ENCODE results near the gene FGGY.
"Not testable (repeated sequence)": the region's sequence is repeated elsewhere in the genome, so short reads cannot be mapped to it uniquely, and the experiment has no call there.

FGGY gene

GRCh38 chr1:59296358-59297256 lies at the start of gene FGGY:
FGGY (plus strand) TSS chr1:59297094; CDS start chr1:59321550, 24,456 bp downstream.
- Histone ChIP-seq H3K9ac (ENCODE audit: low read depth, low read length) (peak within 1 kb of the TSS; percentile 66), H3K27me3 (ENCODE audit: control insufficient read depth, insufficient read depth, low read length) (peaks cover 9% of the 10 kb centered on the region), H3K4me1 (ENCODE audit: control insufficient read depth, insufficient read depth, low read length) (peaks cover 16% of the 10 kb centered on the region), H3K4me3 (ENCODE audit: low read depth, low read length) (peak within 1 kb of the TSS; percentile 82), H3K27ac (ENCODE audit: low read depth, low read length) (peak within 1 kb of the TSS; percentile 93), H3K9me3 (ENCODE audit: control insufficient read depth, insufficient read depth, low read length) (0 out of 2 replicates have a peak, but pooled peaks cover 3% of the 10 kb centered on the region), H3K36me3 (ENCODE audit: control insufficient read depth, insufficient read depth, low read length) (no peaks in the 10 kb centered on the region)

- H3K9me3 ChIP-seq (ENCODE audit: control insufficient read depth, insufficient read depth, low read length), result peaks cover 24% of the 10 kb centered on the region
- H3K4me1 ChIP-seq (ENCODE audit: control insufficient read depth, insufficient read depth, low read length), result no peaks in the 10 kb centered on the region
- H3K36me3 ChIP-seq (ENCODE audit: control insufficient read depth, insufficient read depth, low read length), result no peaks in the 10 kb centered on the region
- H3K27me3 ChIP-seq (ENCODE audit: control insufficient read depth, insufficient read depth, low read length), result no peaks in the 10 kb centered on the region
- no peak overlapping the region for H3K4me3 ChIP-seq (ENCODE audit: low read depth, low read length)
- no peak overlapping the region for H3K27ac ChIP-seq (ENCODE audit: low read depth, low read length)
- H3K9ac ChIP-seq (ENCODE audit: low read depth, low read length), result no peak overlapping the region
Observed at GRCh38 chr1:59248758-59249157, 48.1 kb upstream of the FGGY start.

DNA sequence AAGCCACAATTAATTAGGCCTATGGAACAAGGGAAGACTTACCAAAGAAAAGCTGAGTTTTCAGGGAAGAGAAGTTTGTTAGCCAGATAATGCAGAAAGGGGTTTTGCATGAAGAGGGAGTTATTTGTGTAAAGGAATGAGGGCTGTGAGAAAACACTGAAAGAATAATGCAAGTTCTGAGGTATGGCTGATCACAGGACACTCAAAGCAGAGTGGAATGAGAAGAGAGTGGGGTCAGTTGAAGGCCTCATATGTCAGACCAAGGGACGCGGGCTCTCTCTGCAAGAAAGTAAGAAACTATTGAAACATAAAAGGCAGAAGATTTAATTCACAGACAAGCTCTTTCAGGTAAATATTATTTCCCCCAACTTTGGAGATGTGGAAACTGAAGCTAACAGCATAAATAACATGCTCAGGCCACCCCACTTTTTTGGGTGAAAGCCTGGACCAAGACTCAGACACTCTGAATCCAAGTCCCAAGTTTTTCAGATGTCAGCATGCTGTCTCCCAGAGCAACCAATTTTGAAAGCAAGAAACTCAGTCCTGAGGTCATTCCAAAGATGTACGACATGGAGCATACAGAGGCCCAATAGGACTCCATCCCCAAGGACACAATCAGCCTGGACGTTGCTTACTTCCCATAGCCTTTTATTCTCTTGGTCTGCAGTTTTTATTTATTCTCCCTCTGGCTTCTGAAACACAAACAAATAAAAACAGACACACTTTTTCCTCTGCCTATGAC lies 47.3 kb upstream of the FGGY start:
- Histone ChIP-seq H3K9ac (ENCODE audit: low read depth, low read length) (no peak overlapping the region), H3K27ac (ENCODE audit: low read depth, low read length) (no peak overlapping the region), H3K4me1 (ENCODE audit: control insufficient read depth, insufficient read depth, low read length) (no peaks in the 10 kb centered on the region), H3K4me3 (ENCODE audit: low read depth, low read length) (no peak overlapping the region), H3K36me3 (ENCODE audit: control insufficient read depth, insufficient read depth, low read length) (no peaks in the 10 kb centered on the region), H3K9me3 (ENCODE audit: control insufficient read depth, insufficient read depth, low read length) (peaks cover 24% of the 10 kb centered on the region), H3K27me3 (ENCODE audit: control insufficient read depth, insufficient read depth, low read length) (no peaks in the 10 kb centered on the region)

GRCh38 chr1:59251061-59251460 lies 45.8 kb upstream of the FGGY start:
- H3K27ac ChIP-seq (ENCODE audit: low read depth, low read length); H3K36me3 ChIP-seq (ENCODE audit: control insufficient read depth, insufficient read depth, low read length); H3K4me3 ChIP-seq (ENCODE audit: low read depth, low read length); H3K27me3 ChIP-seq (ENCODE audit: control insufficient read depth, insufficient read depth, low read length); H3K9ac ChIP-seq (ENCODE audit: low read depth, low read length); H3K4me1 ChIP-seq (ENCODE audit: control insufficient read depth, insufficient read depth, low read length): not testable (repeated sequence)
- H3K9me3 ChIP-seq (ENCODE audit: control insufficient read depth, insufficient read depth, low read length), result peaks cover 24% of the 10 kb centered on the region

DNA sequence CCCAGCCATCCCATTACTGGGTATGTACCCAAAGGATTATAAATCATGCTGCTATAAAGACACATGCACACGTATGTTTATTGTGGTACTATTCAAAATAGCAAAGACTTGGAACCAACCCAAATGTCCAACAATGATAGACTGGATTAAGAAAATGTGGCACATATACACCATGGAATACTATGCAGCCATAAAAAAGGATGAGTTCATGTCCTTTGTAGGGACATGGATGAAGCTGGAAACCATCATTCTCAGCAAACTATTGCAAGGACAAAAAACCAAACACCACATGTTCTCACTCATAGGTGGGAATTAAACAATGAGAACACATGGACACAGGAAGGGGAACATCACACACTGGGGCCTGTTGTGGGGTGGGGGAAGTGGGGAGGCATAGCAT lies 40.5 kb upstream of the FGGY start:
- H3K27me3 ChIP-seq (ENCODE audit: control insufficient read depth, insufficient read depth, low read length); H3K9me3 ChIP-seq (ENCODE audit: control insufficient read depth, insufficient read depth, low read length): not testable (repeated sequence)
- H3K4me1 ChIP-seq (ENCODE audit: control insufficient read depth, insufficient read depth, low read length), result peaks cover 13% of the 10 kb centered on the region; the same call in 1 of the 2 replicates

GRCh38 chr1:59258412-59259032 lies 38.4 kb upstream of the FGGY start:
- Histone ChIP-seq H3K27ac (ENCODE audit: low read depth, low read length) (no peak overlapping the region), H3K4me3 (ENCODE audit: low read depth, low read length) (no peak overlapping the region), H3K4me1 (ENCODE audit: control insufficient read depth, insufficient read depth, low read length) (peaks cover 13% of the 10 kb centered on the region; the same call in 1 of the 2 replicates), H3K36me3 (ENCODE audit: control insufficient read depth, insufficient read depth, low read length) (no peaks in the 10 kb centered on the region), H3K9ac (ENCODE audit: low read depth, low read length) (no peak overlapping the region), H3K9me3 (ENCODE audit: control insufficient read depth, insufficient read depth, low read length) (no peaks in the 10 kb centered on the region), H3K27me3 (ENCODE audit: control insufficient read depth, insufficient read depth, low read length) (no peaks in the 10 kb centered on the region)

More for the DNA sequence above, 40.5 kb upstream of the FGGY start:
- not testable (repeated sequence) for H3K4me3 ChIP-seq (ENCODE audit: low read depth, low read length); H3K9ac ChIP-seq (ENCODE audit: low read depth, low read length); H3K36me3 ChIP-seq (ENCODE audit: control insufficient read depth, insufficient read depth, low read length); H3K27ac ChIP-seq (ENCODE audit: low read depth, low read length)

DNA sequence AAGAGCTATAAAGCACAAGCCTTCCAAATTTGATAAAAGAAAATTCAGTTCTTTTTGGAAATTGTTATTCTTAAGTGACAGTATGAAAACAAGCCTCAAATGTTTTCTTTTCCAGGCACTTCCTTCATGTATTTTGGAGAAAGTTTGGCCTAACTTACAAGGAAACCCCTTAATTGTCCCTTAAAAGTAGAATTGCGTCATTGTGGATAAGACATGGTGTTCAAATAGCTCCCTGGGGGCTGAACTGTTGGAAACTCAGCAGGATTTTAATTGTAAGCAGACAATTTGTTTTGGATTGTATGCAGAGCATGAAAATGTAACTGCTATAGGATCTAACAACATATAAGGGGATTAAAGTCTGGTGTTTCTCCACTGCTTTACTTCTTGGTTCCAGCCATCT lies 35.4 kb upstream of the FGGY start:
- Histone ChIP-seq H3K27ac (ENCODE audit: low read depth, low read length) (no peak overlapping the region), H3K4me3 (ENCODE audit: low read depth, low read length) (no peak overlapping the region), H3K4me1 (ENCODE audit: control insufficient read depth, insufficient read depth, low read length) (peaks cover 13% of the 10 kb centered on the region; the same call in 1 of the 2 replicates), H3K9ac (ENCODE audit: low read depth, low read length) (no peak overlapping the region), H3K36me3 (ENCODE audit: control insufficient read depth, insufficient read depth, low read length) (no peaks in the 10 kb centered on the region), H3K27me3 (ENCODE audit: control insufficient read depth, insufficient read depth, low read length) (no peaks in the 10 kb centered on the region), H3K9me3 (ENCODE audit: control insufficient read depth, insufficient read depth, low read length) (no peaks in the 10 kb centered on the region)

GRCh38 chr1:59262631-59263030 lies 34.3 kb upstream of the FGGY start:
- H3K9me3 ChIP-seq (ENCODE audit: control insufficient read depth, insufficient read depth, low read length), result no peaks in the 10 kb centered on the region
- H3K27me3 ChIP-seq (ENCODE audit: control insufficient read depth, insufficient read depth, low read length), result no peaks in the 10 kb centered on the region
- H3K4me3 ChIP-seq (ENCODE audit: low read depth, low read length), result no peak overlapping the region
- peaks cover 13% of the 10 kb centered on the region; the same call in 1 of the 2 replicates for H3K4me1 ChIP-seq (ENCODE audit: control insufficient read depth, insufficient read depth, low read length)
- H3K36me3 ChIP-seq (ENCODE audit: control insufficient read depth, insufficient read depth, low read length), result no peaks in the 10 kb centered on the region
- no peak overlapping the region for H3K27ac ChIP-seq (ENCODE audit: low read depth, low read length)
- no peak overlapping the region for H3K9ac ChIP-seq (ENCODE audit: low read depth, low read length)

GRCh38 chr1:59263111-59263510 lies 33.8 kb upstream of the FGGY start:
- Histone ChIP-seq H3K27ac (ENCODE audit: low read depth, low read length) (no peak overlapping the region), H3K4me3 (ENCODE audit: low read depth, low read length) (no peak overlapping the region), H3K9ac (ENCODE audit: low read depth, low read length) (no peak overlapping the region), H3K4me1 (ENCODE audit: control insufficient read depth, insufficient read depth, low read length) (peaks cover 13% of the 10 kb centered on the region; the same call in 1 of the 2 replicates), H3K36me3 (ENCODE audit: control insufficient read depth, insufficient read depth, low read length) (no peaks in the 10 kb centered on the region), H3K9me3 (ENCODE audit: control insufficient read depth, insufficient read depth, low read length) (no peaks in the 10 kb centered on the region), H3K27me3 (ENCODE audit: control insufficient read depth, insufficient read depth, low read length) (no peaks in the 10 kb centered on the region)

DNA sequence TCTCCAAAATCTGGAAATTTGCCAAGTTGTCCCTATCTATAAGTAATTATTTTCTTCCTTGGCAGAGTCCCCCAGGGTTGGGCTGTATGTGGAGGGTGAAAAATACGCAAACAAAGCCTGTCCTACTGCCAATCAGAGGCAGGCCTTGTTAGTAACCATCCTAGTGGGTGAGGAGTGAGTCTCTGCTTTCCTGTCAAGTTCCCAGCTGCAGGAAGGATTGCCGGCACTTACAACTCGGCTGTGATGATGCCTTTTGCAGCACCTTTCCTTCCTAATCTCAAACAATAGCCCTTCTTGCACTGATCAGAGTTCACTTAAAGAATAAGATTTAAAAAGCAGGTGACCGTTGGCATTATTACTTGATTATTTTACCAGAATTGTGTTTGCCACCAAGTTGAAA lies 31.3 kb upstream of the FGGY start:
- peaks cover 2% of the 10 kb centered on the region; the same call in 1 of the 2 replicates for H3K4me1 ChIP-seq (ENCODE audit: control insufficient read depth, insufficient read depth, low read length)
- H3K9me3 ChIP-seq (ENCODE audit: control insufficient read depth, insufficient read depth, low read length), result no peaks in the 10 kb centered on the region
- H3K27me3 ChIP-seq (ENCODE audit: control insufficient read depth, insufficient read depth, low read length), result no peaks in the 10 kb centered on the region
- H3K4me3 ChIP-seq (ENCODE audit: low read depth, low read length), result no peak overlapping the region
- no peak overlapping the region for H3K27ac ChIP-seq (ENCODE audit: low read depth, low read length)
- no peaks in the 10 kb centered on the region for H3K36me3 ChIP-seq (ENCODE audit: control insufficient read depth, insufficient read depth, low read length)
- H3K9ac ChIP-seq (ENCODE audit: low read depth, low read length), result no peak overlapping the region
